H9 (cell line): ENCODE results near the gene HTR2B. TPM values are rescaled to one million over a fixed set of nuclear protein-coding genes. Genes with fewer than 3 reads are reported as not detected.

Experiments used
- DNase-seq: peaks from one replicate; pipeline ENCODE4 v3.0.0-alpha.2; 2017
- H2AFZ ChIP-seq: one replicate; pipeline ENCODE4 v1.6.1; 2013; ENCODE audit warnings: mild to moderate bottlenecking, low read length, control low read depth, moderate library complexity
- H2AK5ac ChIP-seq: 2 replicates; pipeline ENCODE4 v1.6.1; 2013; ENCODE audit warnings: low read length, control low read depth, mixed read lengths; ENCODE audit not compliant: insufficient read length
- H2BK120ac ChIP-seq: one replicate; pipeline ENCODE4 v1.6.1; 2013; ENCODE audit warnings: low read depth, mild to moderate bottlenecking, low read length, control low read depth, inconsistent platforms; ENCODE audit not compliant: poor library complexity, severe bottlenecking
- H2BK12ac ChIP-seq: 2 replicates; pipeline ENCODE4 v1.6.1; 2013; ENCODE audit warnings: low read length, control low read depth, mixed read lengths, low read depth; ENCODE audit not compliant: insufficient read length
- H2BK15ac ChIP-seq: 2 replicates; pipeline ENCODE4 v1.6.1; 2013; ENCODE audit warnings: low read depth, low read length, control low read depth
- H2BK20ac ChIP-seq: one replicate; pipeline ENCODE4 v1.6.1; 2013; ENCODE audit warnings: low read depth, mild to moderate bottlenecking, low read length, control low read depth, inconsistent platforms; ENCODE audit not compliant: poor library complexity, severe bottlenecking
- H2BK5ac ChIP-seq: 2 replicates; pipeline ENCODE4 v1.6.1; 2013; ENCODE audit warnings: low read length, control low read depth, mixed read lengths; ENCODE audit not compliant: insufficient read length
- H3K14ac ChIP-seq: 2 replicates; pipeline ENCODE4 v1.6.1; 2013; ENCODE audit warnings: low read length, control low read depth; ENCODE audit not compliant: insufficient read depth
- H3K18ac ChIP-seq: 2 replicates; pipeline ENCODE4 v1.6.1; 2013; ENCODE audit warnings: low read depth, mild to moderate bottlenecking, mixed read lengths, low read length, control low read depth; ENCODE audit not compliant: insufficient read length
- H3K23ac ChIP-seq: 2 replicates; pipeline ENCODE4 v1.6.1; 2013; ENCODE audit warnings: low read length, control low read depth, mixed read lengths, low read depth; ENCODE audit not compliant: insufficient read length
- H3K23me2 ChIP-seq: 2 replicates; pipeline ENCODE4 v1.6.1; 2013; ENCODE audit warnings: low read depth, mild to moderate bottlenecking, mixed read lengths, low read length, control low read depth; ENCODE audit not compliant: insufficient read length, poor library complexity, severe bottlenecking
- H3K27ac ChIP-seq: 2 replicates; pipeline ENCODE4 v1.5.1; 2013; ENCODE audit warnings: low read length, control low read depth, mixed read lengths, low read depth; ENCODE audit not compliant: insufficient read length
- H3K27me3 ChIP-seq: 2 replicates; pipeline ENCODE4 v1.6.1; 2013; ENCODE audit warnings: low read length, control low read depth, inconsistent platforms; ENCODE audit not compliant: insufficient read depth
- H3K4ac ChIP-seq: 2 replicates; pipeline ENCODE4 v1.6.1; 2013; ENCODE audit warnings: low read depth, mild to moderate bottlenecking, control low read depth, inconsistent platforms, low read length, moderate library complexity
- H3K4me1 ChIP-seq: 2 replicates; pipeline ENCODE4 v1.6.1; 2013; ENCODE audit warnings: low read length, control low read depth, inconsistent platforms; ENCODE audit not compliant: insufficient read depth
- H3K4me2 ChIP-seq: 2 replicates; pipeline ENCODE4 v1.6.1; 2013; ENCODE audit warnings: low read length, control low read depth, mixed read lengths; ENCODE audit not compliant: insufficient read length, insufficient read depth
- H3K56ac ChIP-seq: 2 replicates; pipeline ENCODE4 v1.6.1; 2013; ENCODE audit warnings: low read depth, mild to moderate bottlenecking, mixed read lengths, low read length, control low read depth; ENCODE audit not compliant: insufficient read length
- H3K79me1 ChIP-seq: 2 replicates; pipeline ENCODE4 v1.6.1; 2013; ENCODE audit warnings: low read depth, mild to moderate bottlenecking, moderate library complexity, low read length, control low read depth, inconsistent platforms; ENCODE audit not compliant: insufficient read depth, poor library complexity, severe bottlenecking
- H3K79me2 ChIP-seq: 2 replicates; pipeline ENCODE4 v1.6.1; 2013; ENCODE audit warnings: low read length, control low read depth, inconsistent platforms; ENCODE audit not compliant: insufficient read depth
- H3K9ac ChIP-seq: 2 replicates; pipeline ENCODE4 v1.6.1; 2013; ENCODE audit warnings: low read length, control low read depth, mixed read lengths; ENCODE audit not compliant: insufficient read length; ENCODE audit errors: extremely low read depth
- H3K9me3 ChIP-seq: one replicate; pipeline ENCODE4 v1.6.1; 2013; ENCODE audit warnings: low read depth, low read length, inconsistent platforms; ENCODE audit not compliant: control insufficient read depth
- H3T11ph ChIP-seq: one replicate; pipeline ENCODE4 v1.6.1; 2013; ENCODE audit warnings: mild to moderate bottlenecking, low read length, control low read depth, inconsistent platforms
- H4K20me1 ChIP-seq: one replicate; pipeline ENCODE4 v1.6.1; 2013; ENCODE audit not compliant: control insufficient read depth, insufficient read length, insufficient read depth
- H4K5ac ChIP-seq: 2 replicates; pipeline ENCODE4 v1.6.1; 2013; ENCODE audit warnings: low read depth, mild to moderate bottlenecking, mixed read lengths, low read length, control low read depth; ENCODE audit not compliant: insufficient read length
- H4K8ac ChIP-seq: replicated peaks from 2 replicates; pipeline ENCODE4 v1.6.1; 2013; ENCODE audit warnings: low read length, control low read depth, mixed read lengths, low read depth; ENCODE audit not compliant: insufficient read length
- H4K91ac ChIP-seq: 2 replicates; pipeline ENCODE4 v1.6.1; 2013; ENCODE audit warnings: low read depth, mild to moderate bottlenecking, moderate library complexity, mixed read lengths, low read length, control low read depth; ENCODE audit not compliant: insufficient read length
- H3K27ac Mint-ChIP-seq, 3 experiments: 2 replicates in 2 of 3; 3 replicates in 1 of 3; pipeline ENCODE4 v1.8.0; 2020 to 2021; ENCODE audit warnings: mixed read lengths in 3 of 3, mild to moderate bottlenecking in 1 of 3, moderate library complexity in 1 of 3
- H3K27me3 Mint-ChIP-seq: 2 replicates; pipeline ENCODE4 v1.8.0; 2021; ENCODE audit warnings: low read depth, mild to moderate bottlenecking, moderate library complexity, mixed read lengths
- H3K36me3 Mint-ChIP-seq, 3 experiments: 2 replicates in 2 of 3; 3 replicates in 1 of 3; pipeline ENCODE4 v1.8.0; 2020 to 2021; ENCODE audit warnings: low read depth in 3 of 3, mixed read lengths in 3 of 3; ENCODE audit not compliant: insufficient read depth in 1 of 3
- H3K4me1 Mint-ChIP-seq, 2 experiments: 2 replicates each; pipeline ENCODE4 v1.8.0; 2020; ENCODE audit warnings: mixed read lengths in 2 of 2
- H3K4me3 Mint-ChIP-seq, 2 experiments: 2 replicates in 1 of 2; 3 replicates in 1 of 2; pipeline ENCODE4 v1.8.0; 2020 to 2021; ENCODE audit warnings: mild to moderate bottlenecking in 2 of 2, mixed read lengths in 2 of 2, moderate library complexity in 1 of 2
- H3K9me3 Mint-ChIP-seq, 2 experiments: 2 replicates in 1 of 2; 3 replicates in 1 of 2; pipeline ENCODE4 v1.8.0; 2020; ENCODE audit warnings: mild to moderate bottlenecking in 2 of 2, mixed read lengths in 2 of 2, moderate library complexity in 1 of 2
- WGBS: extraction: QIAGEN DNeasy Blood & Tissue Kit; methylation state at CpG from one replicate; pipeline ENCODE4 v1.1.7; 2013; ENCODE audit warnings: missing lambda C conversion rate, low lambda C conversion rate, mixed read lengths; ENCODE audit not compliant: insufficient read length; ENCODE audit errors: extremely low coverage; 5-methylcytosine and 5-hydroxymethylcytosine counted together
- total RNA-seq: library from RNA; stranded (reverse); gene quantifications from 2 replicates; pipeline ENCODE4 v1.2.1, GENCODE V29; 2021
- TF ChIP-seq, protein P1 (sequence below): fragments of 200-600 bp; sonication (generic); conservative IDR thresholded peaks from 3 replicates; pipeline ENCODE4 v1.8.0; 2021; ENCODE audit warnings: antibody characterized with exemption, mild to moderate bottlenecking

The HTR2B gene
- total RNA-seq, 1 experiment from 2014 or later: not detected

DNA sequence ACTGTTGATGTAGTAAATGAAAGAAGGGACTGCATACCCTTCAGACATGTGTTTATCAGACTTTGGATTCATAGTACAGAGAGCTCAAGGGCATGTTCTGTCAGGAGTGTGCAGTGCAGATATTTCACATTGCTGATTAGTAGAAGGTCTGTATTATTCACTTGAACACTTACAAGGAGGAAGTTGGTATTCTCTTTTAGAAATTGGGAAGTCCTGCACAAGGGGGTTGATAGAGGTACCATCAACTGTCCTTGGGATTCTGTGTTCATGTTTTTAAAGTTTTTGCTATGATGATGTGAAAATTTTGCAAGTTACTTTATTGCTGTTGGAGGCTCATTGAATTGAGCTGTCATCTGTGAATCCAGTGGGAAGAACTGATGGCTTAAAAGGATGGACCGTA lies 61.5 kb downstream of the HTR2B start:
- Mint-ChIP-seq H3K36me3 (peaks cover 32 to 68% (median 64%) of the 10 kb centered on the region in 3 experiments; a peak in 6 of 7 replicates), H3K4me3 (no peak overlapping the region), H3K27ac (no peak overlapping the region), H3K9me3 (no peaks in the 10 kb centered on the region), H3K4me1 (peaks cover 6 to 8% of the 10 kb centered on the region in 2 experiments), H3K27me3 (no peaks in the 10 kb centered on the region)
- peaks cover 19% of the 10 kb centered on the region; the same call in 1 of the 2 replicates for H3K79me2 ChIP-seq
- DNase-seq: no peak
- no peak overlapping the region for H4K8ac ChIP-seq
- H3K27ac ChIP-seq: no peak overlapping the region
- no peak overlapping the region for H3T11ph ChIP-seq
- H2BK120ac ChIP-seq: no peak overlapping the region
- H3K23me2 ChIP-seq: no peaks in the 10 kb centered on the region
- no peak overlapping the region for H3K9ac ChIP-seq
- H2AFZ ChIP-seq: no peak overlapping the region
- no peak overlapping the region for H2BK12ac ChIP-seq
- H3K27me3 ChIP-seq: no peaks in the 10 kb centered on the region
- H3K18ac ChIP-seq: no peak overlapping the region
- H2AK5ac ChIP-seq: no peak overlapping the region
- H4K91ac ChIP-seq: no peak overlapping the region
- no peak overlapping the region for H4K5ac ChIP-seq
- peaks cover 5% of the 10 kb centered on the region for H3K79me1 ChIP-seq
- no peak overlapping the region for H2BK20ac ChIP-seq
- H3K4me2 ChIP-seq: no peak overlapping the region
- no peaks in the 10 kb centered on the region for H3K9me3 ChIP-seq
- H2BK5ac ChIP-seq: no peak overlapping the region
- H3K14ac ChIP-seq: no peak overlapping the region
- no CpG with 5 or more reads among the region's 1 CpG for WGBS
- H4K20me1 ChIP-seq: no peaks in the 10 kb centered on the region
- H3K4ac ChIP-seq: no peak overlapping the region
- no peaks in the 10 kb centered on the region; the same call in 1 of the 2 replicates for H3K4me1 ChIP-seq
- no peak overlapping the region for H3K23ac ChIP-seq
- no peak overlapping the region for H3K56ac ChIP-seq
- TF ChIP-seq, protein P1, sequence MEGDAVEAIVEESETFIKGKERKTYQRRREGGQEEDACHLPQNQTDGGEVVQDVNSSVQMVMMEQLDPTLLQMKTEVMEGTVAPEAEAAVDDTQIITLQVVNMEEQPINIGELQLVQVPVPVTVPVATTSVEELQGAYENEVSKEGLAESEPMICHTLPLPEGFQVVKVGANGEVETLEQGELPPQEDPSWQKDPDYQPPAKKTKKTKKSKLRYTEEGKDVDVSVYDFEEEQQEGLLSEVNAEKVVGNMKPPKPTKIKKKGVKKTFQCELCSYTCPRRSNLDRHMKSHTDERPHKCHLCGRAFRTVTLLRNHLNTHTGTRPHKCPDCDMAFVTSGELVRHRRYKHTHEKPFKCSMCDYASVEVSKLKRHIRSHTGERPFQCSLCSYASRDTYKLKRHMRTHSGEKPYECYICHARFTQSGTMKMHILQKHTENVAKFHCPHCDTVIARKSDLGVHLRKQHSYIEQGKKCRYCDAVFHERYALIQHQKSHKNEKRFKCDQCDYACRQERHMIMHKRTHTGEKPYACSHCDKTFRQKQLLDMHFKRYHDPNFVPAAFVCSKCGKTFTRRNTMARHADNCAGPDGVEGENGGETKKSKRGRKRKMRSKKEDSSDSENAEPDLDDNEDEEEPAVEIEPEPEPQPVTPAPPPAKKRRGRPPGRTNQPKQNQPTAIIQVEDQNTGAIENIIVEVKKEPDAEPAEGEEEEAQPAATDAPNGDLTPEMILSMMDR: no peak
- H2BK15ac ChIP-seq: no peak overlapping the region
